GM18858 (cell line): ENCODE data around the gene PLET1.

Experiments
- ATAC-seq: cut with Tn5 transposase; IDR thresholded peaks from one replicate; pipeline ENCODE4 v1.9.1; 2021; ENCODE audit not compliant: unreplicated experiment

Gene PLET1

GRCh38 chr11:112247201-112247600 lies 13.5 kb downstream of the PLET1 start:
- no peak for ATAC-seq

GRCh38 chr11:112241486-112241885 lies 19.2 kb downstream of the PLET1 start:
- ATAC-seq, result no peak

- ATAC-seq, result no peak
Measured at GRCh38 chr11:112238041-112238440, 22.6 kb downstream of the PLET1 start.

GRCh38 chr11:112237451-112237850 lies 23.2 kb downstream of the PLET1 start:
- ATAC-seq, result no peak

GRCh38 chr11:112235750-112236390 lies 24.8 kb downstream of the PLET1 start:
- no peak for ATAC-seq

GRCh38 chr11:112231952-112232351 lies 28.7 kb downstream of the PLET1 start:
- ATAC-seq, result no peak

GRCh38 chr11:112229746-112230433 lies 30.8 kb downstream of the PLET1 start:
- ATAC-seq, result no peak

- no peak for ATAC-seq
Measured at GRCh38 chr11:112229159-112229558, 31.5 kb downstream of the PLET1 start.

- no peak for ATAC-seq
Measured at GRCh38 chr11:112228706-112229105, 32.0 kb downstream of the PLET1 start.

- ATAC-seq, result no peak
Measured at GRCh38 chr11:112227471-112227870, 33.2 kb downstream of the PLET1 start.

GRCh38 chr11:112226831-112227401 lies 33.7 kb downstream of the PLET1 start:
- peak; percentile 31 for ATAC-seq

- ATAC-seq, result peak; percentile 93
Measured at GRCh38 chr11:112226062-112226830, 34.4 kb downstream of the PLET1 start, which contains the start of gene PTS. Gene PTS, plus strand, starts transcription at chr11:112226428. Its CDS starts 16 bp downstream, at chr11:112226444.

GRCh38 chr11:112225753-112226061 lies 35.0 kb downstream of the PLET1 start:
- no peak for ATAC-seq

GRCh38 chr11:112223754-112224532 lies 36.7 kb downstream of the PLET1 start:
- ATAC-seq, result no peak

- no peak for ATAC-seq
Measured at GRCh38 chr11:112223121-112223520, 37.5 kb downstream of the PLET1 start.

GRCh38 chr11:112222303-112222702 lies 38.4 kb downstream of the PLET1 start:
- ATAC-seq, result no peak

GRCh38 chr11:112221274-112221835 lies 39.3 kb downstream of the PLET1 start:
- ATAC-seq, result no peak

- ATAC-seq, result peak; percentile 89
Measured at GRCh38 chr11:112219476-112220232, 41.0 kb downstream of the PLET1 start.

GRCh38 chr11:112216561-112217105 lies 44.0 kb downstream of the PLET1 start:
- no peak for ATAC-seq

GRCh38 chr11:112215621-112216020 lies 45.0 kb downstream of the PLET1 start:
- no peak for ATAC-seq
